Stimulated activated CD4-positive, alpha-beta T cell treated with anti-CD3 and anti-CD28 coated beads, Interleukin-4, amount 100 ng/mL, for 4 hours (primary cell): ENCODE measurements around the gene DCC.

Source experiments
- DNase-seq, 2 experiments: peaks; one replicate each; pipeline ENCODE4 v3.0.0-alpha.2; 2020

DCC gene

DNA sequence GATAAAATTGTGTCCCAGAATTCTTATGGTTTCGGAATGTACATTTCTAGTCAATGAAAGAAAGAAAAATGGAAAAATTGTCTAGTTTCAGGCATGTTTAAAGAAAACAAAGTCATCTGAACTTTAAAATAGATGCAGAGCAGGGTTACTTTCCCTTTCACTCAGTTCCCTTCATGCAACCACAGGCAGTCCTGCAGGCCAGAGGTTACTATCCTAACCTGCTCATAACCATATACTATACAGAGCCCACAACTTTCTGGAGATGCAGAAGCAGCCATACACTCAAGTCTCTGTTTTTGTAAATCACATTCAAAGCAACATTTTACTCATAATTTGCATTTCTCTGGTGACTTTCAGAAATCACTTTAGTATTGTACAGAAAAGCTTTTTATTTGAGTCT is 1194.2 kb downstream of the DCC start:
- no peak for DNase-seq

DNA sequence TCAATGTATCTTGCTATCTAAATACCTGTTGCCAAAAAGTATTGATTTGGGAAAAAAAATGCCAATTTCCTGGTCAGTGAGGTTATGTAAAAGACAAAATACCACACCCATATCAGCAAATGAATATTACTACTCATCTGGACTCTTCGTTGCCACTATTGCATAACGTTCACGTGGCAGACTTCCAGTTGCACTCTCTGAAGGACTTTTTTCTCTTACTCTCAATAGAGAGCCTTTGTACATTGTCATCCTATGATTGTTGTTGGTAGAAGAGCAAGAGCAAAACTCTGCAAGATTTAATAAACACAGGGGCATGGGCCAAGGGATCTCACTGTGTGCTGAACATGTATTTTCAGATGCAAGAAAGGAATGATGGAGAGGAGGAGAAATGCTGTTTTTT is 1194.7 kb downstream of the DCC start:
- no peak for DNase-seq

DNA sequence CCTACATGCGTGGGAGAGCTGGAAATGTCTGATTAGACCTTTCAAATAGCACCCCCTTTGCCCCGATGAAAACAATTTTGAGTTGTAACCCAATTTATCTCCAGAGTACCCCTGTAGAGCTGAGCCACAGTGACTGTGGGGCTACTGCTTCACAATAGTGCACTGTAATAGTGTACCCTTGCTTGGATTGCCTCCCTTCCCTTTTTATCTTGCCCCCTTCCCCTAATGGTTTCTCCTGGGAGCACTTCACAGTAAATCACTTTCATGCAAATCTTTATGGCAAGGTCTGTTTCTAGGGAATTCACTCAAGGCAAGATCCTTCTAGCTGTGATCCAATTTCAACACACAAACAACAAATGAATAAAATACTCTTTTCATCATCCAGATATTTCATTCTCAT is 1196.9 kb downstream of the DCC start:
- DNase-seq = no peak

DNA sequence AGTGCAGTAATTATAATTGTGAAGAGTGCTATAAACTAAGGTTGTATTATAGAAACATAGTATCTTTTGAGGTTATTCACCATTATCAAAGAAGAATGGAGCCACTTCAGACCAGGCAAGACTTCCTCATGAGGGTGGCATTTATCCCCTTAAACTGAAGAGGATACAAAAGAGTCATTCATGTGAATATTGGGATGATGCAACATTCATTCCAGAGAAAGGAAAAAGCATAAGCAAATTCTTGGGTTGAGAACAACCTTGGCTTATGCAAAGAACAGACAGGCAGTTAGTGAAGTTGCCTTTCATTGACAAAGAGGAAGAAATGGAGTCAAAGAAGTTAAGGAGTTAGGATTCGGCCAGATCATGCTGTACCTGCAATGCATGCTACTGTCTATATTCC is 1201.9 kb downstream of the DCC start:
- DNase-seq = no peak

GRCh38 chr18:53543711-53544110 is 1203.7 kb downstream of the DCC start:
- DNase-seq = no peak

GRCh38 chr18:53544917-53545316 is 1204.9 kb downstream of the DCC start:
- DNase-seq = no peak

- DNase-seq = no peak
Measured at GRCh38 chr18:53551868-53552426, 1212.0 kb downstream of the DCC start.

GRCh38 chr18:53553030-53553429 is 1213.0 kb downstream of the DCC start:
- no peak for DNase-seq

- DNase-seq = no peak
Measured at GRCh38 chr18:53556450-53556849, 1216.5 kb downstream of the DCC start.

DNA sequence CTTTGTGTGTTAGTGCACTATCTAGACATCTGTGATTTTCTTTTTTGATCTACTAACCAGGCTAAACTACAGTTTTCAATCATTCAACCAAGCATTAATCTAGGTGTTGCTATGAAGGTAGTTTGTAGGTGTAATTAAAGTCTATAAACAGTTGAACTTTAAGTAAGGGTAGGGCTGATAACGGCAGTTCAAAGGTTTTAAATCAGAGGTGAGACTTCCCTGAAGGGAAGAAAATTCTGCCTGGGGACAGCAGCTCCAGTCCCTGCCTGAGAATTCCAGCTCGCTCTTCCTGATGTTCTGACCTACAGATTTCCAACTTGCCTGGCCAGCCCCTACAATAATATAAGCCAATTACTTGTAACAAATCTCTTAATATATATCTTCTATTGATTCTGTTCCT is 1220.5 kb downstream of the DCC start:
- no peak for DNase-seq

DNA sequence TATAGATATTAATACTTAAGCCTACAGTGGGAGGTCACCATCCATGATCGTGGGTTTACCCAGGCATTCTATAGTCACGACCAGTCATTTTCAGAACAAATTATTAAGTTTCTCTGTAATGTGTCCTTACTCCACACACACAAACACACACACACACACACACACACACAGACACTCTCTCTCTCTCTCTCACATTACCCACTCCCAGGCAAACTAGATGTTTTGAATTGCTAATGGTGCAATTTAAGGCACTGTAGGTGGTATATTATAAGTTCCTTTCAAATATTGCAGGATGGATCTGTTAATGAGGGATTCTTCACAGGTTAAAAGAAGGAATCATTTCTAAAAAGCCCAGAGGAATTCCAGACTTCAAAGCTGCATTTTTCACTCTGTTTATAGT is 1226.6 kb downstream of the DCC start:
- DNase-seq = no peak

GRCh38 chr18:53567929-53568574 is 1228.1 kb downstream of the DCC start:
- DNase-seq = no peak
